Ramos (cell line): ENCODE measurements around the gene HOXD13.

Source experiments
- in situ Hi-C: fragments of 300-500 bp; cut with MboI; formaldehyde crosslinking; loops from one replicate; pipeline ENCODE4 v1.14.3; 2022; ENCODE audit warnings: low sequenced_read_pairs; ENCODE audit not compliant: unreplicated experiment

HOXD13 gene

DNA sequence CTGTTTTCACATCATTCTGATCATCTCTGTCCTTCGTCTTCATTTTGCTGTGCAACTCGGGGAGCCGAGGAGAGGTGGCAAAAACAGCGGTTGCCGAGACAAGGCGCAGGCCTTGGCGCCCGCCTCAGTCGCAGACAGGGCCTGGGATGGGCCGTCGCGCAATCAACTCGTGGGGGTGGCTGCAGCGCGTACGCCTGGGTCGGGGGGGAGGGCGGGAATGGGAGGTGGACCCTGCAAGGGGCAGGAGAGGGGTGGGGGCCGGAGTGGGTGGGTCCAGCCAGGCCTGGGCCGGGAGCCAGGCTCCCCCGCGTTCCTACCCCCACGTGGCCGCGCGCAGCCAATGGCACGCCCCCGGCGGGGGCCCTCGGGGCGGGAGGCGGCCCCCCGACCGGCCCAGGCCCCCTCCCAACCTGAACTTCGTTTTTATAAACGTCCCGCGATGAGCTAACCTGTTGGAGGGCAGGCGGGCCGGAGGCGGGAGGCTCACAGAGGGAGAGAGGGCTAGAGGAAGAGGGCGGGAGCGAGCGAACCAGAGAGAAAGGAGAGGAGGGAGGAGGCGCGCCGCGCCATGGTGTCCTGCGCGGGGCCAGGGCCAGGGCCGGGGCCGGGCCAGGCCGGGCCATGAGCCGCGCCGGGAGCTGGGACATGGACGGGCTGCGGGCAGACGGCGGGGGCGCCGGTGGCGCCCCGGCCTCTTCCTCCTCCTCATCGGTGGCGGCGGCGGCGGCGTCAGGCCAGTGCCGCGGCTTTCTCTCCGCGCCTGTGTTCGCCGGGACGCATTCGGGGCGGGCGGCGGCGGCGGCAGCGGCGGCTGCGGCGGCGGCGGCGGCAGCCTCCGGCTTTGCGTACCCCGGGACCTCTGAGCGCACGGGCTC lies at the start of gene HOXD13:
HOXD13 (plus strand) TSS at position 452 of the 875 bp plus-strand sequence; CDS start at position 622, 170 bp downstream.
- in situ Hi-C loops: loop anchor here (10.0 kb wide), 1 partner anchor 408 kb away; no protein-coding TSS in a partner anchor

DNA sequence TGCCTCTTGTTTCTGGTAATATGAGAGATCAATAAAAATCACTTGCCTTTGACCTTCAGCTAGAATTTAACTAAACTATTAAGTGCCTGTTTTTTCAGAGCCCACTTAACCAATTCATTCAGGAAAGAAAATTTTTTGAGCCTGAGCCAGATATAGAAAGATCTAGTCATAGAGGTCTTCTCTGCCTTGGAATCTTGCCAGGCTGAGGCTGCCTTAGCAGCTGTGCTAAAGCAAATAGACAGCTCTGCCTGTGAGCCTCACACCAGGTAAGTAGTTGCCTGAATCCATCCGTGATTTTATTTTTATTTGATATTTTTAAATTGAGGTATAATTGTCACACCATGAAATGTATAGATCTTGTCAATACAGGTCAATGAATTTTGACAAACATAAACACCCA lies 36.1 kb upstream of the HOXD13 start:
- in situ Hi-C loops: no loop called here

DNA sequence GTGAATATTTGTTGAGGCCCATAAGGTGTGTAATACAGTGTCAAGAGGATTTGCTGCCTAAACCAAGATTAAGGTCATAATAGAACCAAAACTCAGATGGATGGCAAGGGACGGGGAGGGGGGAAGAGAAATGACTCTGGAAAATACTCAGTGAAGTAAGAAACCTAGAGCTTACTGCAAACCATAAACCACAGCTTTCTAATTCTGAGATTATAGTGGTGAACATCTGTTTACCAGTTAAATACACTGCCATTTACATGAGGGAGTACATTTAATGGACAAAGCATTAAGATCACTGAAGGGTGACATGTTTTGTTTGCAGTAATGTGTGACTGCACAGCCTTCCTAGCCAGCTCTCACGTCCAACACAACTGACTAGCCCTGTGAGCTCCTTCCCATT lies 28.6 kb upstream of the HOXD13 start:
- in situ Hi-C loops: no loop called here

DNA sequence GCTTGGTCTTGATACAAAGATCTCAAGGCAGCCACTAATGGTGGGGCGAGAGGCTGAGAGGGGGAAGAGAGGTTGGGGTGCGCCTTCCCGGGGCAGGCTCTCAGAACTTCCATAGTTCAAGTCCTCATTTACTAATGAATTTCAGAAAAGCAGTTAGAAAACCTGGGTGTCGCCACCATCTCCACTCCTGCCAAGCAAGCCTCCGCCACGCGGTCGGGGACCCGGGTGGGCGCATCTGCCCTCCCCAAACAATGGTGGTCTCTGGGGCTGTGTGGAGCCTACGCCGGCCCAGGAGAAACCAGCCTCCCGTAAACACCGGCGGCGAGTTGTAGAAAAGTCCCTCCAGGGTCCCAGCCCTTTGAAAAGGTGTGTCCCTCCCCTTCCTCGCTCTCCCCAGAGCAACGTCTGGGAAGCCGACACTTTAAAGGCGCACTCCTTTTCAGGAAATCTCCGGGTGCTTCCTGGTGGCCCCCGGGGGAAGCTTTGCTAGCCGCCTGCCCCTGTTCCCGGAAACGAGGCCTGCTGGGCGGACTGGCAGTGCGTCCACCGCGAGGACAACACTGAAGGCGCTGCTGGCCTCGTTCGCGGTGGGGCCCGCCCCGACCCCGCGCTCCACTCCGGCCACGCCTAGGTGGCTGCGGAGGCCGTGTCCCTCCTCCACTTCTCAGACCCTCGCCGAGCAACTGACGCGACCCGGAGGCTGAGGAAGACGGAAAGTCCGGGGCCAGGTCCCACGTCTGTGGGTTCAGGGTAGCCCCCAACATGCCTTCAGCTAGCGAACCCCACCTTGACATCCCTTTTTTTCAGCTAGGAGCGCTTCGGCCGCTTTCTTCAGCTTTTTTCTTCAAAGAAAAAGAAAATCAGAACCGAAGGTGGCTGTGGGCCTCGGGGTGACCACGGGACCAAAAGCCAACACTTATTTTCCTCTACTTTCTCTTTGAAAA lies 25.6 kb upstream of the HOXD13 start:
- in situ Hi-C loops: no loop called here

DNA sequence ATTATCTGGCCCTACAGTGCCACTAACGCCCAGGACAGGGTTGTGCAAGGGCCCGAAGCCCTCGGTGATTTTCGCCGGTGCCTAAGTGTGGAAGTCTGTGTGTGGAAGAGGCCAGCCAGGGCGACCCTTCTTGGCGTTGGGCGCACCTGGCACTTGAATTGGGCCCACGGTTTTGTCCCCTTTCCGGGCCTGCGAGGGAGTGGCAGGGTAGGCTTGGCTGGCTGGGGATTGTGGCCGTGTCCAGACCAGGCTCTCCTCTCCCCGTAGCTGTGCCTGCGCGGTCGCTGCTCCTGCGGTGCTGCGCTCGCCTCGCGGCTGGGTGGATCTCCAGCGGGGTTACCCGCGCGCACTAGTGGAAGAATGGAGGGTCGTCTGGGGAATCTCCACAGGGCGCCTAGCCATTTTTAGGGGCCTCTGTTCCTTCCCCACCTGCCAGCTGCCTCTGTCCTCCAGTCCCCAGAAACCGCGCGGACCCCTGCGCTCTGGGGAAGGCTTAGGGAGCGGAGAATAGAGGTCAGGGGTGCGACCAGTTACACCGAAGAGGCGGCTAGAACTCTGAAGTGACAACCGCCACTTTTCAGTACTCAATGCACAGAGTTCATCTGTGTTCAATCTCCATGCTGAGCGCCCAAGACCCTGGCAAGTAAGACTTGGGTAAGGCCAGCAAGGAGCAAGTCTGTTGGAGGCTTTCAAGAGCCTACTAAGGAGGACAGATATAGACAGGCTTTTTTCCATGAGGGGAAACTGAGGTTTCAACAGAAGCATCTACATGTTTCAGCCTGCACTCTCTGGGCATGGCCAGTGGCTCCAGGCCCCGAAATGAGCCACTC lies 24.7 kb upstream of the HOXD13 start:
- in situ Hi-C loops: no loop called here

DNA sequence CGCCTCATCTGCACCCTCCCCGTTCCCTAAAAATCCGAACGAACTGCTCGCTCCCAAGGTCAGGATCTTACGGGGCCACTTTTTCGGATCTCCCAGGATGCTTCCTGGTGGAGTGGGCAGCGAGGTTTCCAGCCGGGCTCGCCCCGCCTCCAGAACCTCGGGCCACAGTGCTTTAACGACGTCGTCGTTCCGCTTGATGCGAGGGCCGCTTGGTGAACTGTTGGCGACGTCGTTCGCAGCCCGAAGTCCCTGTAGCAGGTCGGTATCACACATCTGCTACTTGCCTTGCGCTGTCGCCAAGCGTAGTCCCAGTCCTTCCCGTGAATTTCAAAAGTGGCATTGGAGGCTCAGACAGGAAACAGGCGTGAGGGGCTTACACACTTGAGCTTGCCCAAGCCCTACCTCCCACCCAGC lies 24.1 kb upstream of the HOXD13 start:
- in situ Hi-C loops: no loop called here

DNA sequence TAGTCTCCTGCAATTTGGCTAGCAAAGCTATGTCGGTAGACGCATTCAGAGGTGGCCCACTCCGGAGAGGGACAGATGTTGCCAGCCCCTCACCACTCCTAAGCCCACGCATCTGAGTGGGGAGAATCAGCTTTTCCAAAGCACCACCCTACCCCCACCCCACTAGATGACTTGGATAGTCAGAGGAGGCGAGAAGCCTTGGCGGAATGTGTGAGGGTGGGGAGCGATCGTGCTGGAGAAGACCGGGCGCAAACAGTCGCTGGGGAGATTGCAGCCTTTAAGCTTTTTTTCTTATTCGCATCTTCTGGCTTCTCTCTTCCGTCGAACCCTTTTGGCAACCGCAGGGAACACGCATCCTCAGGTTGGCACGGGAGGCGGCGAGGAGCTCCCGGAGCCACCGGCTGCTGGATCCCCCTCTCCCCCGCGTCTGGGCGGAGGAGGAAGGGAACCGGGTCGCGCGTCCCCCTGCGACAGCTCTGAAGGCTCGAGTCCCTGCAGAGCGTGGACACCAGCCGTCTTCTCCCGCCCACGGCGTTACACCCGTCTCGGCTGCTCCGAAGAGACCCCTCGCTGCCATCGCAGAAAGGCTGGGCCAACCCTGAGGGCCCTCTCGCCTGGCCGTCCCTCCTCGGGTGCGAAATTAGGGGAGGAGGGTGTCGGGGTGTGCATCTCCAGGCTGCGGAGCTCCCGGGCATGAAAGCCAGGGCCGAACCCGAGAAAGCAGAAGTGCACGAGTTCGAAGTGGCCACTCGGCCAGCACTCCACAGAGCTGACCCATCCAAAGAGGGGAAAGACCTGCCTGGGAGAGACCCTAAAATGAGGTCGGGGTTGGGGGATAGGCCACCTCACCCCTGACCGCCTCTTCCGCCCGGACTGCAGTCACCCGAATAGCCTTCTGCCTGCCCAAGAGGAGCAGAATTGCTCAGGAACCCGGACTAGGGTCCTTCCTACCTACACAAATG lies 20.9 kb upstream of the HOXD13 start:
- in situ Hi-C loops: no loop called here

DNA sequence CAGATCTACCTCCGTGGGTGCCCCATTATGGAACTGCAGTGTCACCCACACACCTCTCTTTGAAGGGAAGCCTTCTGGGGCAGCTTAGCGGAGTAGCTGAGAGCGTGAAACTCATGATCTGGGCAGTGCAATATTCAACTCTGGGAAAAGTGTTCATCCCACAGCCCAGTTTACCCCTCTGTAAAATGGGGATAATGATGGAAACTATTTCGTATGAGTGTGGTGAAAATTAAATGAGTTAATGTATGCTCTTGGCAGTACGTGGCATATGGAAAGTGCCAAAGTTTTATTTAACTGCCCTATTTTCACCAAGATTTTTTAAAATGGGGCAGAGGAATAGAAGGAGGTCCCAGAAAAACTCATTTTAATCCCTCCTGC lies 20.2 kb upstream of the HOXD13 start:
- in situ Hi-C loops: no loop called here

DNA sequence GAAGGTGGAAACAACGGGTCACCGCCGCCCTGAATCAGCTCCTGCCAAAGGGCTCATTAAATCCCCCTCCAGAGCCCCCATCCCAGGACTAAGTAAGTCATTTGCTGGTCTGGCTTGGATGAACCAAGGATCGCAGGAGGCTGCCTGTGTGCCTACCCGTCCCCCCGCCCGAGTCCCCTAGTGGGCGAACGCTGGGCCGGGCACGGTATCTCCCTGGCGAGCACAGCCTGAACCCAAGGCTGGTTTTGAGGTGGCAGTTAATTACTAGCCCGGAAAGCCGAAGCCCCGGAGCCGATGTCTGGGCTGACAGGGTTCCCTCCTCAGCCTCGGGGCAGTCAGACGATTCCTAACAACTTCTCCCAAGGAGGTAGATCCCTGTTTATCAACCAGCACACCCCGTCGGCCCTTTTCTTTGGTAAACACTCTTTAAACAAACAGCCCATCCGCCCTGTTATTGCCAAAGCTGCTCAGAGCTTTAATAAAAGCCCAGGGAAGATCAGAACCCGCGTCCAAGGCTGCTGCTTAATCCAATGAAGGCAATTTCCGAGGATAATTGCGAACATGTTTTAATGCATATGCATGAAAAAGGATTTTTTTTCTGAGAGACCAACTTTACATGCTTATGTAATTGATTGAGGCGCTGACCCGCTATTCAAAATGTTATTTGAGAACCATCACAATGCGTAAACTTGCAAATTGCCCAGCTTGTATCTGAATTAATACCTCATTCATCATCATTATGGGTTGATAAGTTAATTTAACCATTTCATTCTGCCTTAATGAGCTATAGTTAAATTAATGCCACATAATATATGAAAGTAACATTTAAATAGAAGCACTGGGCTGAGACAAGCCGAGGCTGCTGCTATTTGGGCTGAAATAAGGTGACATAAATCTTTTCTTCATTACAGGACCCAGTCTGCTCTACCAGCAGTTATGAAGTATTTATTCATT lies 19.3 kb upstream of the HOXD13 start:
- in situ Hi-C loops: no loop called here

DNA sequence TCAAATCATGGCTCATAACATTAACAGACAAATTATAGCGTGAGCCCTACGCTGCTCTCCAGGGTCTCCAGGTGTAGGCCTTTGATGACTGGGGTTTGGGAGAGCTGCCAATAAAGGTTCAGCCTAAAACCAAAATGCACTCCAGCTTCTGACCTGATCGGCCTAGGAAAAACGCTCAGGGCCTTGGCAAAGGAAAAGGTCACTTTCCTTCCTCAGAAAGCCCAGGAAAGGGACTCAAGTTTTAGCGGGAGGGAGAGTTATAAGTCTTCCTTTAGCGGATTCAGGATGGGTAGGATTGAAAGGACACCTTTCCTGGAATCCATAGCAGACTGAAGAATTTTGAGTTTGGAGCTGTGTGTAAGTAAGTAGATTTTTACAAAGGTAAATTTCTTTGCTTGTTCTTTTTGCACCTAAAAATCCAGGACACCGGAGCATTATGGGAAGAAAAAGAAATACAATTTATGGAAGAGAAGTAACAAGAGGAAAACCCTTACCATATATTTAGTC lies 17.5 kb upstream of the HOXD13 start:
- in situ Hi-C loops: no loop called here

DNA sequence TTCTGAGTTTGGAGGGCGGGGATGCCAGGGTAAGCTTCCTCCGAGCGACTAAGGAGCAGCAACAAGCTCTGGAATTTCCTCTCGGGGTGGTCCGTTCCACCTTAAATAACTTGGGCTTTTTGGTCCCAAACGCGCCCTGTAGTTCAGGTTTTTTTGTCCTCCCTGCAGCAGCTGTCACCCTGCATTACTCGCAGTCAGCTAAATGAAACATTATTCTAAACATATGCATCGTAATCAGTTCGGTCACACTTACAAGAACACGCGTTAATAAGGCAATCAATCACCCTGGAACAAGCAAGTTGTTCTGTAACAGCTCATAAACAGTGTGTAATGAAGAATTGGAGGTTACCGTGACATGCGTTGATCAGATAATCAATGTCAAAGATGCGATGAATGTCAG lies 17.0 kb upstream of the HOXD13 start:
- in situ Hi-C loops: no loop called here

DNA sequence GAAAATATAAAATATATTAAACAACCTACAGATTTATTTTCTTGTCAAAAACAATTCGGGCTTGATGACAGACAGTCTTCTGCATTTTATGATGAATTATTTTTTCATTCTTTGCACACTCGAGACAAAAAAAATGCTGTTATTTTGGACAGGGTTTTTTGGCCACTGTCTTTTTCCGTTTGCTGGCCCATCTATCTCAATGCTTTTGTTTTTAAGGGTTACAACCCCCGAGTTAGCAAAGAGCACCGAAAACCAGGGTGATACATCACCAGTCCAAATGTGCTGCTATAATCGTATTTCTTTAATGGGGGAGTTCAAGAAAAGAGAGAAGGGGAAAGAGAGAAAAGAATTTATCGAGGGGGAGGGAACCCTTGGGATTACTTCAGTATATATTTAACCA lies 16.5 kb upstream of the HOXD13 start:
- in situ Hi-C loops: no loop called here

DNA sequence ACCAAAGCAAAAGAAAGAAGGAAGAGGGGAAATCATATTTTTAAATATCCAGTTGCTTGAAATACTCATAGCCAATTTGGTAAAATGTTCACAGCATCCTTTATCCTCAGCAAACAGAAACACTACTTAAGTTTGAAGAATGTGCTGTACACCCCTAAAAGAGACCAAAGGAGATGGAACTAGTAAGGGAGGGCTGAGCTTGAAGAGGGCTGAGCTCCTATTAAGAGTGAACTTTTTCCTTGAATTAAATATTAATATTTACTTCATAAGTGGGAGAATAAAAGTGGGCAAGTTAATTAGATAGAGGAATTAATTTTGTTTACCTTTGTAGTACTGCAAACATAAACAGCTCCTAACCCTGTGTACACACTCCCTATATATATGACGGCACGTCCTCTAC lies 15.7 kb upstream of the HOXD13 start:
- in situ Hi-C loops: no loop called here

DNA sequence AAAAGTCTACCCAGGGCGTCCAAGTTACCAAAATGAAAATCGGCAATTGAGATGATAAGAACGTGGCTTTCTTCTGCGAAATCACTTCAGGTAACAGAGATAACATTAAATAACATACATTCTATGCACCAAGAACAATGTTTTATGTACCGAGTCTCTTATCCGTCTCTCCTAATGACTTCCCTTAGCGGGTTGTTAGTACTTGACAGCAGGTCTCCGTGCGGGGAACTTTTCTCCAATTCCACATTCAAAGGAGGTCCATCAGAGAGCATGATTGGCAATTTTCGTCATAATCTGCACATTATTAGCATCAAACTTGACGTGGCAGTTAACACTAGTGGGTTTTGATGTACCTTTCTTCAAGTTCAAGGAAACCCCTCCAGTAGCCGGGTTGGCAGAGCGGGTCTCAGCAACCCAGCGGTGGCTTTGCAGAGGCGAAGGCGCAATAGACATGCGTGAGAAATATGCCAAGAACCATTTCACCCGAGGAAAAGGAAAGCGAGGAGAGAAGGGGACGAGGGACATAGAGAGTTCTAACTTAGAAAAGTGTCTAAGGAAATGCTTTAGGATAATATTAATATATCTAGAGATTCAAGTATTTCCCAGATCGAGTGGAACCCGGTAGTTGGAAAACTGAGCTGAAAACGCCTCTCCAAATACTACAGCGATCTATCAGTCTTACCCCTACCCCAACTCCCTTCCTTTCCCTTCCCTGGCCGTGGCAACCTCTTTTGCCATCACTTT lies 13.8 kb upstream of the HOXD13 start:
- in situ Hi-C loops: no loop called here

DNA sequence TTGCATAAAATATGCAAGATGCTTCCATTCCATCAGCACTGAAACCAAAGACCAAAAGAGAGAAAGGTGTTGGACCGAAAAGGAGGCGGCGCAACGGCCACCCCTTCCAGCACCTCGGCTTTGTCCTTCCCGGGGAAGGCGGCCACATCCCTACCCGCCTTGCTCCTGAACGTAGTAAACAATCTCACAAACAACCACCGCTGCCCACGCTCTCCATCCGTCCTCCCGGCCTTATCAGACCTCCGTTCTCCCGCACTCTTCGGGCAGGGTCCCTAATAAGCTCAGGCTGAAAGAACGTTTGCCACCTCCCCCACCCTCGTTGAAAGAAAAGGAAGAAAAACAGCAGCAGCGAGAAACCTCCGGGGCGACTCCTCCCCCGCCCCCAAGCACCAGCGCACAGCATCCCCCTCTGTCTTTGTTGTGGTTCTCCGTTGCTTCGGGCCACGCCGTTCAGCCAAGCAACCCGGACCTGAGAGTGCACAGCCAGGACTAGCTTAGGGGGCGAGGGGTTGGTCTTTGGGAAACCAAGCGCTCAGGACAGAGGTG lies 13.2 kb upstream of the HOXD13 start:
- in situ Hi-C loops: no loop called here

DNA sequence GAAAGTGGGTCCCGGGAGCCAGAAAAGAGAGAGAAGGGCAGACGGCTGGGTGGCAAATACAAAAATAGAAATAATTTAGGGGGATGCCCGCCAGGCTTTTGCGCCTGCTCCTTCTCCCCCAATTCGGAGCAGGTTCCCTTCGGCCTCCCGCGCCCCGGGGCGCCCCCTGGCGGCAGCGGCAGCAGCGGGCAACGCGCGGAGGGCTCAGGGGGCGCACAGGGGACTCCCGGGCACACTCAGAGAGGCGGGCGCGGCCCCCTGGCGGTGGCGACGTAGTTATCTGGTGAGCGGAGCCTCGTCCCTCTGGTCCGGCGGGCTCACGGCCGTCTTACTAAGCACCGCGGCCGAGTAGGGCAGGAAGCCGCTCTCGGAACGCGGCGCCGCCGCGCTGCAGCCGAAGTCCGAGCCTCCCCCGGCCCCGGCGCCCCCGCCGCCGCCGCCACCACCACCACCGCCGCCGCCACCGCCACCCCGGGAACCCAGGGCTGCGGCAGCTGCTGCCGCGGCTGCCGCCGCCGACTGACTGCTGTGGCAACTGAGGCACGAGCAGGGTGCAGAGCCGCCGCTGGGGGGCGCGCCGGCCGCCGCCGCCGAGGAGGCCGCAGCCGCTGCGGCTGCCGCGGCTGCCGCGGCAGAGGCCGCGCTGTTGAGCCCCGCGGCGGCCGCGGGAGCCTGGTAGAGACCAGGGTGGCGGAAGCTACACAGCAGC lies 12.5 kb upstream of the HOXD13 start:
- in situ Hi-C loops: no loop called here
